ENCODE measurements around the gene ACIN1.

GRCh38 chr14:23067847-23068788 lies 26.8 kb downstream of the ACIN1 start:
- TF ChIP-seq CTCF (IDR thresholded peaks at IDR 0.05): no peak
- TF ChIP-seq POLR2A (IDR thresholded peaks at IDR 0.05): no peak

Measured in tibial nerve (tissue), 3 donors.